NCI-H187 treated with DMSO at 0.1 percent for 48 hours (cell line): ENCODE data around the gene OR4F3.
"Not testable (repeated sequence)": the region's sequence is repeated elsewhere in the genome, so short reads cannot be mapped to it uniquely, and the experiment has no call there.

Source experiments
- DNase-seq: peaks from one replicate; lab custom pipeline; 2025; lab: John Stamatoyannopoulos, UW

The OR4F3 gene

GRCh38 chr5:181366968-181367367 lies at the start of gene OR4F3:
TSS of gene OR4F3 (plus strand) at chr5:181367268.
- not testable (repeated sequence) for DNase-seq
